NB4 (cell line): ENCODE measurements around the gene TTPAL.

Source experiments
- DNase-seq: peaks from one replicate; pipeline ENCODE4 v3.0.0; 2010; ENCODE audit warnings: low read depth
- H3K4me3 ChIP-seq: one replicate; pipeline ENCODE4 v1.5.1; 2011; ENCODE audit warnings: mild to moderate bottlenecking, low read depth, low read length, moderate library complexity
- CTCF ChIP-seq: IDR thresholded peaks from one replicate; pipeline ENCODE4 v1.5.1; 2012; ENCODE audit warnings: low read depth, low read length
- MAX ChIP-seq: IDR thresholded peaks from 2 replicates; pipeline ENCODE4 v1.6.1; 2011; ENCODE audit warnings: low read depth, low read length
- MYC ChIP-seq: IDR thresholded peaks from 2 replicates; pipeline ENCODE4 v1.6.1; 2011; ENCODE audit warnings: low read depth, low read length
- POLR2A ChIP-seq: IDR thresholded peaks from 2 replicates; pipeline ENCODE4 v1.6.1; 2011; ENCODE audit warnings: mild to moderate bottlenecking; ENCODE audit not compliant: insufficient read length; ENCODE audit errors: extremely low read depth

Gene TTPAL

GRCh38 chr20:44428174-44429016 lies 47.3 kb upstream of the TTPAL start:
- no peak overlapping the region for H3K4me3 ChIP-seq
- no peak for TF ChIP-seq CTCF
- TF ChIP-seq MYC = no peak
- no peak for TF ChIP-seq POLR2A
- no peak for TF ChIP-seq MAX
- DNase-seq = no peak

- TF ChIP-seq MAX = no peak
- TF ChIP-seq POLR2A = no peak
- no peak for TF ChIP-seq MYC
- no peak for TF ChIP-seq CTCF
- no peak for DNase-seq
- H3K4me3 ChIP-seq = no peak overlapping the region
Observed at GRCh38 chr20:44429017-44429339, 46.7 kb upstream of the TTPAL start.

DNA sequence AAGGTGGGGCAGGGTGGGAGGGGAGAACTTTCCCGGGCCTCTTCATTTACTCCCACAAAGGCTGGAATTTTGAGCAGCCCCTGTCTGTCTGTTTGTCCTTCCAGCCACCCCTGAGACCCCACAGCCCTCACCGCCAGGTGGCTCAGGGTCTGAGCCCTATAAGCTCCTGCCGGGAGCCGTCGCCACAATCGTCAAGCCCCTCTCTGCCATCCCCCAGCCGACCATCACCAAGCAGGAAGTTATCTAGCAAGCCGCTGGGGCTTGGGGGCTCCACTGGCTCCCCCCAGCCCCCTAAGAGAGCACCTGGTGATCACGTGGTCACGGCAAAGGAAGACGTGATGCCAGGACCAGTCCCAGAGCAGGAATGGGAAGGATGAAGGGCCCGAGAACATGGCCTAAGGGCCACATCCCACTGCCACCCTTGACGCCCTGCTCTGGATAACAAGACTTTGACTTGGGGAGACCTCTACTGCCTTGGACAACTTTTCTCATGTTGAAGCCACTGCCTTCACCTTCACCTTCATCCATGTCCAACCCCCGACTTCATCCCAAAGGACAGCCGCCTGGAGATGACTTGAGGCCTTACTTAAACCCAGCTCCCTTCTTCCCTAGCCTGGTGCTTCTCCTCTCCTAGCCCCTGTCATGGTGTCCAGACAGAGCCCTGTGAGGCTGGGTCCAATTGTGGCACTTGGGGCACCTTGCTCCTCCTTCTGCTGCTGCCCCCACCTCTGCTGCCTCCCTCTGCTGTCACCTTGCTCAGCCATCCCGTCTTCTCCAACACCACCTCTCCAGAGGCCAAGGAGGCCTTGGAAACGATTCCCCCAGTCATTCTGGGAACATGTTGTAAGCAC lies 46.0 kb upstream of the TTPAL start:
- H3K4me3 ChIP-seq = no peak overlapping the region
- DNase-seq = no peak
- no peak for TF ChIP-seq CTCF
- TF ChIP-seq MYC = no peak
- TF ChIP-seq POLR2A = no peak
- TF ChIP-seq MAX = no peak

GRCh38 chr20:44430270-44431065 lies 45.2 kb upstream of the TTPAL start:
- no peak overlapping the region for H3K4me3 ChIP-seq
- no peak for TF ChIP-seq MYC
- no peak for TF ChIP-seq POLR2A
- no peak for TF ChIP-seq CTCF
- no peak for TF ChIP-seq MAX
- DNase-seq = no peak

DNA sequence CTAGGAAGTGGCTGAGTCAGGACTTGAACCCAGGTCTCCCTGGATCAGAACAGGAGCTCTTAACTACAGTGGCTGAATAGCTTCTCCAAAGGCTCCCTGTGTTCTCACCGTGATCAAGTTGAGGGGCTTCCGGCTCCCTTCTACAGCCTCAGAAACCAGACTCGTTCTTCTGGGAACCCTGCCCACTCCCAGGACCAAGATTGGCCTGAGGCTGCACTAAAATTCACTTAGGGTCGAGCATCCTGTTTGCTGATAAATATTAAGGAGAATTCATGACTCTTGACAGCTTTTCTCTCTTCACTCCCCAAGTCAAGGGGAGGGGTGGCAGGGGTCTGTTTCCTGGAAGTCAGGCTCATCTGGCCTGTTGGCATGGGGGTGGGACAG lies 44.6 kb upstream of the TTPAL start:
- TF ChIP-seq POLR2A = no peak
- TF ChIP-seq CTCF = no peak
- TF ChIP-seq MAX = no peak
- TF ChIP-seq MYC = no peak

More for the DNA sequence above, 44.6 kb upstream of the TTPAL start:
- no peak for DNase-seq
- no peak overlapping the region for H3K4me3 ChIP-seq
